Mesendoderm (in vitro differentiated cells): Measurements from ENCODE around the gene CEP63.

ENCODE experiments used
- DNase-seq: peaks from one replicate; pipeline ENCODE4 v3.0.0; 2013
- H2AK5ac ChIP-seq: 2 replicates; pipeline ENCODE4 v1.6.1; 2013; ENCODE audit warnings: low read length, inconsistent platforms
- H2BK120ac ChIP-seq: 2 replicates; pipeline ENCODE4 v1.6.1; 2013; ENCODE audit warnings: low read depth, mild to moderate bottlenecking, low read length, moderate library complexity, mixed read lengths
- H2BK15ac ChIP-seq: replicated peaks from 2 replicates; pipeline ENCODE4 v1.6.1; 2013; ENCODE audit warnings: low read depth, mild to moderate bottlenecking, moderate library complexity
- H2BK5ac ChIP-seq: 2 replicates; pipeline ENCODE4 v1.6.1; 2013; ENCODE audit warnings: low read length, inconsistent platforms
- H3K18ac ChIP-seq: 2 replicates; pipeline ENCODE4 v1.6.1; 2013; ENCODE audit warnings: mild to moderate bottlenecking, low read length, mixed read lengths
- H3K23ac ChIP-seq: one replicate; pipeline ENCODE4 v1.6.1; 2013; ENCODE audit warnings: low read length
- H3K27ac ChIP-seq: 2 replicates; pipeline ENCODE4 v1.5.1; 2013; ENCODE audit warnings: low read depth, mild to moderate bottlenecking, inconsistent platforms, low read length, moderate library complexity
- H3K27me3 ChIP-seq: 2 replicates; pipeline ENCODE4 v1.6.1; 2013; ENCODE audit warnings: low read length, control low read depth, mild to moderate bottlenecking, inconsistent platforms; ENCODE audit not compliant: insufficient read depth, poor library complexity
- H3K36me3 ChIP-seq: 2 replicates; pipeline ENCODE4 v1.6.1; 2013; ENCODE audit warnings: low read length, inconsistent platforms; ENCODE audit not compliant: control insufficient read depth, insufficient read depth
- H3K4ac ChIP-seq: one replicate; pipeline ENCODE4 v1.6.1; 2013; ENCODE audit warnings: low read depth, mild to moderate bottlenecking, low read length, moderate library complexity
- H3K4me1 ChIP-seq: 2 replicates; pipeline ENCODE4 v1.6.1; 2013; ENCODE audit warnings: low read depth, low read length, inconsistent platforms; ENCODE audit not compliant: control insufficient read depth
- H3K4me2 ChIP-seq: 2 replicates; pipeline ENCODE4 v1.6.1; 2013; ENCODE audit warnings: low read length
- H3K4me3 ChIP-seq: 2 replicates; pipeline ENCODE4 v1.5.1; 2013; ENCODE audit warnings: mild to moderate bottlenecking, low read length
- H3K56ac ChIP-seq: one replicate; pipeline ENCODE4 v1.6.1; 2013; ENCODE audit warnings: low read length
- H3K79me1 ChIP-seq: 2 replicates; pipeline ENCODE4 v1.6.1; 2013; ENCODE audit warnings: low read length, inconsistent platforms
- H3K79me2 ChIP-seq: 2 replicates; pipeline ENCODE4 v1.6.1; 2013; ENCODE audit warnings: mild to moderate bottlenecking, low read length; ENCODE audit not compliant: control insufficient read depth, insufficient read depth
- H3K9ac ChIP-seq: 2 replicates; pipeline ENCODE4 v1.6.1; 2013; ENCODE audit warnings: low read length, inconsistent platforms
- H4K5ac ChIP-seq: one replicate; pipeline ENCODE4 v1.6.1; 2013; ENCODE audit warnings: low read length
- H4K8ac ChIP-seq: one replicate; pipeline ENCODE4 v1.6.1; 2013; ENCODE audit warnings: low read depth, mild to moderate bottlenecking, control low read depth, low read length, moderate library complexity
- WGBS: extraction: QIAGEN DNeasy Blood & Tissue Kit; methylation state at CpG from one replicate; pipeline ENCODE4 v1.1.7; 2013; ENCODE audit warnings: low lambda C conversion rate, missing lambda C conversion rate; ENCODE audit not compliant: insufficient coverage; ENCODE audit errors: extremely low coverage; 5-methylcytosine and 5-hydroxymethylcytosine counted together

CEP63 gene

GRCh38 chr3:134601539-134602439, 115.9 kb downstream of the CEP63 start:
- peak; percentile 94 for DNase-seq
- no peak overlapping the region for H3K4me3 ChIP-seq
- no peak overlapping the region for H3K4me2 ChIP-seq

GRCh38 chr3:134602440-134602814, 116.6 kb downstream of the CEP63 start:
- Histone ChIP-seq H2BK120ac (no peak overlapping the region), H3K4ac (no peak overlapping the region), H3K18ac (no peak overlapping the region), H4K5ac (no peak overlapping the region), H3K4me1 (no peaks in the 10 kb centered on the region), H3K79me1 (no peaks in the 10 kb centered on the region), H3K36me3 (no peaks in the 10 kb centered on the region), H4K8ac (no peak overlapping the region), H3K23ac (no peak overlapping the region), H3K4me2 (no peak overlapping the region), H3K9ac (no peak overlapping the region), H2BK5ac (no peak overlapping the region), H3K27me3 (no peaks in the 10 kb centered on the region), H2AK5ac (no peak overlapping the region), H3K27ac (no peak overlapping the region), H3K4me3 (no peak overlapping the region), H3K56ac (no peak overlapping the region), H2BK15ac (no peak overlapping the region), H3K79me2 (no peaks in the 10 kb centered on the region)
- no peak for DNase-seq
- WGBS, result no CpG with 5 or more reads among the region's 6 CpGs

More at GRCh38 chr3:134601539-134602439, 115.9 kb downstream of the CEP63 start:
- Histone ChIP-seq H2BK5ac (no peak overlapping the region), H3K36me3 (no peaks in the 10 kb centered on the region), H3K27me3 (no peaks in the 10 kb centered on the region), H3K4ac (no peak overlapping the region), H3K23ac (no peak overlapping the region), H3K79me1 (no peaks in the 10 kb centered on the region), H3K9ac (no peak overlapping the region), H3K56ac (no peak overlapping the region), H3K27ac (no peak overlapping the region), H2BK120ac (no peak overlapping the region), H4K8ac (no peak overlapping the region), H3K18ac (no peak overlapping the region), H3K4me1 (no peaks in the 10 kb centered on the region), H3K79me2 (no peaks in the 10 kb centered on the region), H2BK15ac (no peak overlapping the region), H4K5ac (no peak overlapping the region), H2AK5ac (no peak overlapping the region)
- no CpG with 5 or more reads among the region's 19 CpGs for WGBS

- no CpG with 5 or more reads among the region's 4 CpGs for WGBS
- Histone ChIP-seq H3K27ac (no peak overlapping the region), H3K9ac (no peak overlapping the region)
Observed at GRCh38 chr3:134603480-134603879, 117.6 kb downstream of the CEP63 start.

GRCh38 chr3:134603956-134604355, 118.1 kb downstream of the CEP63 start:
- H3K4ac ChIP-seq, result no peak overlapping the region
- no peak overlapping the region for H3K4me2 ChIP-seq
- no peaks in the 10 kb centered on the region for H3K79me2 ChIP-seq
- no peaks in the 10 kb centered on the region for H3K4me1 ChIP-seq
- H2BK5ac ChIP-seq, result no peak overlapping the region
- no peak overlapping the region for H3K4me3 ChIP-seq
- no peak overlapping the region for H3K27ac ChIP-seq
- no peak overlapping the region for H2AK5ac ChIP-seq
- no peak overlapping the region for H3K9ac ChIP-seq
- no peak overlapping the region for H3K18ac ChIP-seq
- H4K8ac ChIP-seq, result no peak overlapping the region
- no peaks in the 10 kb centered on the region for H3K36me3 ChIP-seq
- H2BK15ac ChIP-seq, result no peak overlapping the region
- H3K56ac ChIP-seq, result no peak overlapping the region
- WGBS, result no CpG with 5 or more reads among the region's 13 CpGs
- no peak overlapping the region for H4K5ac ChIP-seq
- no peaks in the 10 kb centered on the region for H3K27me3 ChIP-seq
- H2BK120ac ChIP-seq, result no peak overlapping the region
- H3K79me1 ChIP-seq, result no peaks in the 10 kb centered on the region
- no peak for DNase-seq
- H3K23ac ChIP-seq, result no peak overlapping the region

More at GRCh38 chr3:134603480-134603879, 117.6 kb downstream of the CEP63 start:
- no peak overlapping the region for H2BK5ac ChIP-seq
- H3K4me2 ChIP-seq, result no peak overlapping the region
- no peak overlapping the region for H3K56ac ChIP-seq
- no peaks in the 10 kb centered on the region for H3K4me1 ChIP-seq
- H3K79me1 ChIP-seq, result no peaks in the 10 kb centered on the region
- no peak overlapping the region for H2BK15ac ChIP-seq
- H4K5ac ChIP-seq, result no peak overlapping the region
- H2AK5ac ChIP-seq, result no peak overlapping the region
- no peak overlapping the region for H3K4ac ChIP-seq
- no peaks in the 10 kb centered on the region for H3K27me3 ChIP-seq
- no peak for DNase-seq
- no peak overlapping the region for H3K4me3 ChIP-seq
- no peaks in the 10 kb centered on the region for H3K36me3 ChIP-seq
- no peak overlapping the region for H2BK120ac ChIP-seq
- no peak overlapping the region for H3K18ac ChIP-seq
- H4K8ac ChIP-seq, result no peak overlapping the region
- no peak overlapping the region for H3K23ac ChIP-seq
- H3K79me2 ChIP-seq, result no peaks in the 10 kb centered on the region

GRCh38 chr3:134605556-134605955, 119.7 kb downstream of the CEP63 start:
- Histone ChIP-seq H4K5ac (no peak overlapping the region), H3K27me3 (no peaks in the 10 kb centered on the region), H3K36me3 (no peaks in the 10 kb centered on the region), H2BK15ac (no peak overlapping the region), H3K4me1 (no peaks in the 10 kb centered on the region), H3K27ac (no peak overlapping the region), H3K79me2 (no peaks in the 10 kb centered on the region), H2BK120ac (no peak overlapping the region), H2AK5ac (no peak overlapping the region), H3K9ac (no peak overlapping the region), H3K23ac (no peak overlapping the region), H3K56ac (no peak overlapping the region), H3K4me3 (no peak overlapping the region), H2BK5ac (no peak overlapping the region), H3K79me1 (no peaks in the 10 kb centered on the region), H4K8ac (no peak overlapping the region), H3K4ac (no peak overlapping the region), H3K18ac (no peak overlapping the region), H3K4me2 (no peak overlapping the region)
- DNase-seq, result no peak
- no CpG with 5 or more reads among the region's 6 CpGs for WGBS
